Epidermal melanocyte (primary cell): Measurements from ENCODE around the gene CACNB3.
"Not testable (repeated sequence)": the region's sequence is repeated elsewhere in the genome, so short reads cannot be mapped to it uniquely, and the experiment has no call there.

Experiments
- DNase-seq: peaks from one replicate; pipeline ENCODE4 v3.0.0; 2011; ENCODE audit warnings: low spot score; ENCODE audit not compliant: insufficient read length

Gene CACNB3

GRCh38 chr12:48854488-48854887 lies 36.2 kb downstream of the CACNB3 start:
- no peak for DNase-seq

DNA sequence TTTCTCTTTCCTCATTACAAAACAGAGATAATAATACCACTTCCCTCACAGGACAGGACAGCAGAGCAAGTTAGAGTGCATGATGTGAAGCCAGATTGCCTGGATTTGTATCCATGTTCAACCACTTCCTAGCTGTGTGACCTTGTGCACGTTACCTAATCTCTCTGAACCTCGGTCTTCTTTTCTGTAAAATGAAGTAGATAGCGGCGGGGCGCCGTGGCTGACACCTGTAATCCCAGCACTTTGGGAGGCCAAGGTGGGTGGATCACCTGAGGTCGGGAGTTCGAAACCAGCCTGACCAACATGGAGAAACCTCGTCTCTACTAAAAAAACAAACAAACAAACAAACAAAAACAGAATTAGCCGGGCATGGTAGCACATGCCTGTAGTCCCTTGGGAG lies 36.6 kb downstream of the CACNB3 start:
- DNase-seq = not testable (repeated sequence)

DNA sequence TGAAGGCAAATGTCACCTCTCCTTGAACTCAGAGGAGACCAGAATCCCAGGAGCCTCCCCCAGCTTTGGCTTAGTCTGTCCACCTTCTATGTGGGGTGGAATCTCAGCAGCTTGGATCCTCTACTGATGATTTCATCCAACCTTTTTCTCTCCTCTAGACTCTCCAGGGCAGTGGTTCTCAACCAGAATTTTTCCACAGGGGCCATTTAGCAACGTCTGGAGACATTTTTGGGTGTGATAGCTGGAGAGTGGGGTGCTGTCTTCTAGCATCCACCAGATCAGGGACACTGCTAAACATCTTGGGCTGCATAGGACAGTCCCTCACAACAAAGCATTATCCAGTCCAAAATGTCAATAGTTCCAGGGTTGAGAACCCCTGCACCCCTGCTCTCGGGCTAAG lies 38.1 kb downstream of the CACNB3 start:
- DNase-seq = no peak

GRCh38 chr12:48857278-48857994 lies 39.1 kb downstream of the CACNB3 start:
- no peak for DNase-seq

GRCh38 chr12:48858043-48858442 lies 39.7 kb downstream of the CACNB3 start:
- DNase-seq = no peak

GRCh38 chr12:48859607-48860006 lies 41.3 kb downstream of the CACNB3 start:
- no peak for DNase-seq

- DNase-seq = not testable (repeated sequence)
These were observed 41.9 kb downstream of the CACNB3 start for GRCh38 chr12:48860236-48860635.

- no peak for DNase-seq
These were observed 42.8 kb downstream of the CACNB3 start for GRCh38 chr12:48861111-48861510.

GRCh38 chr12:48862760-48863159 lies 44.5 kb downstream of the CACNB3 start:
- DNase-seq = no peak

- no peak for DNase-seq
These were observed 45.0 kb downstream of the CACNB3 start for GRCh38 chr12:48863291-48863690.

DNA sequence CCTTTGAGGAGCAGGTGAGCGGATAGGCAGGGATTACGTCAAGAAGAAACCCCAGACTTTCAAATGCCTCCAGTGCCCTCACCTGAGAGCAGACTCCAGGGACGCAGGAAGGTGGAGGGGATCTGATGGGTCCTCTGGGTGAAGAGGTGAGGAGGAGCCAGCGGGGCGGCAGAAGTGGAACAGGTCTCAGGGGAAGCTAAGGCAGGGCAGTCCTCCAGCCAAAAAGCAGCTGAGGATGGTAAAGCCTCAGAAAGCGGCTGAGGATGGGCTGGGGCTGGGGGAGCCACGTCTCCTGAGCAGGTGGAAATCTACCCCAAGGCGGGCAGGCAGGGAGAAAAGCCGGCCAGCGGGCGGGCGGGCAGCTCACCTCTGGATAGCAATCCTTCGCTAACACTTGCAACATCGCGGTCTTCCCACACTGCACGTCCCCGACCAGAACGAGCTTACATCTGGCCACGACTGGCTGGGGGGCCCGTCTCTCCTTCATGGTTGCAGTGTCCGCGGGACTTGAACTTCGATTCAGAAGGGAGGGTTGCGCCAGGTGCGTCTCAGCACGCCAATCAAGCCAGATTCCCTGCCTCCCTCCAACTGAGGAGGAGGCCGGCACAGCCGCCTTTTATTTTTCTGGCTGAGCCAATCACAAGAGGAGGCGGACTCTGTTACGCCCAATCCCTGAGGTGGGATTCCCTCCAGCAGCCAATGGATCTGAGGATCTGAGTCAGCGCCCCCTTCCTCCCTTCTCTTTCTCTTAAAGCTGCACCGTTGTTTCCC lies 47.2 kb downstream of the CACNB3 start, which contains the start of gene RND1:
Gene RND1, minus strand, starts transcription at position 590 of the 771 bp plus-strand sequence. Its CDS starts 103 bp downstream, at position 487.
- peak; percentile 81 for DNase-seq

GRCh38 chr12:48866052-48866711 lies 47.9 kb downstream of the CACNB3 start:
- DNase-seq = no peak

DNA sequence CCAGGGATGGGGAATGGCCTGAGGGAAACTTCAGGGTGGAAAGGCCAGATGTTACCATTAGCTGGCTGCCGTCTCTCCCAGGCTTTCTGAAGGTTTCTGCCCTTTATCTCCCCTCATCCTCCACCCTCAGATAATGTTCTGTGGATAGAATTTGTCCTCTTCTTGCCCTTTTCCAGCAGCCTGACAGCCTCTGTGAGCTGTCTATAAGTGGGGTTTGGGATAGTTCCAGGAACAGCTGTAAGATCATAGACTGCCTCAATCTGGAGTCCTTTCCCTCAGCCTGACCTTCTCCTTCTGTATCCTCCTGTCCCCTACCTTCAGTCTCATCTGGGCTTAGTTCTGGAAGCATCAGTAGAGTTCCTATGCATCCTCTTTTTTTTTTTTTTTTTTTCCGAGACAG lies 50.2 kb downstream of the CACNB3 start:
- no peak for DNase-seq

DNA sequence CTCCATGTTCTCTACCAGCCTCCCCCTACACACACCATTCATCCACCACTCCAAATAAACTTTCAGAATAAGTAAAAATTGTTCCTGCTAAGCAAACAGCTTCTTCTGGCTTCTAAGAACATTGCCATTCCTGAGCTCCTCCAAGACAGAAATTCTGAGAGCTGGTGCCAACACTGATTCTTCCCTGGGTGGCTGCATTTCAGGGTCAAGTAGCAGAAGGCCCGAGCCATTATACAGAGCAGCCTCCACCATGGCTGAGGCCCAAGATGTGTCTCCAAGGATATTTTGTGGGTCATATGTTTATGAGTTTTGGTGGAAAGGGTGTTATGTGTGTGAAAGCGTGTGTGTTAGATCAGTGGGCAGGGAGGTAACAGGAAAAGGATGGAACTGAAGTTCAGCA lies 50.9 kb downstream of the CACNB3 start:
- no peak for DNase-seq

GRCh38 chr12:48873096-48873495 lies 54.8 kb downstream of the CACNB3 start:
- no peak for DNase-seq

- not testable (repeated sequence) for DNase-seq
These were observed 55.2 kb downstream of the CACNB3 start for GRCh38 chr12:48873534-48873933.

GRCh38 chr12:48875944-48876515 lies 57.7 kb downstream of the CACNB3 start:
- DNase-seq = no peak
